Measurements from ENCODE around the gene PTAFR. TPM values are rescaled to one million over a fixed set of nuclear protein-coding genes. Genes with fewer than 3 reads are reported as not detected.

The PTAFR gene
- total and polyA plus RNA-seq, 2 experiments from 2014 or later, result 0.09 TPM; not detected in 1

- Histone ChIP-seq H3K4me3 (no peak overlapping the region), H3K27me3 (no peaks in the 10 kb centered on the region), H3K27ac (no peak overlapping the region), H3K36me3 (no peaks in the 10 kb centered on the region), H3K4me1 (ENCODE audit: low read depth) (no peaks in the 10 kb centered on the region), H3K9me3 (ENCODE audit: low read depth) (no peaks in the 10 kb centered on the region)
- no peak for TF ChIP-seq CTCF (IDR thresholded peaks at IDR 0.05; ENCODE audit: low read depth, low read length)
- DNase-seq (ENCODE audit: low read depth in 1 of 2, low spot score in 1 of 2), result peak in 1 of 2 donors; percentile 68
These were observed 37.3 kb downstream of the PTAFR start for GRCh38 chr1:28139025-28139712.

- no peaks in the 10 kb centered on the region for H3K4me1 ChIP-seq (ENCODE audit: low read depth)
- DNase-seq (ENCODE audit: low read depth in 1 of 2, low spot score in 1 of 2), result no peak
- H3K4me3 ChIP-seq, result no peak overlapping the region
- no peaks in the 10 kb centered on the region for H3K27me3 ChIP-seq
- TF ChIP-seq CTCF (IDR thresholded peaks at IDR 0.05; ENCODE audit: low read depth, low read length), result no peak
- no peaks in the 10 kb centered on the region for H3K9me3 ChIP-seq (ENCODE audit: low read depth)
- H3K27ac ChIP-seq, result no peak overlapping the region
- H3K36me3 ChIP-seq, result no peaks in the 10 kb centered on the region
These were observed 39.4 kb downstream of the PTAFR start for GRCh38 chr1:28136922-28137613.

GRCh38 chr1:28136169-28136921, 40.1 kb downstream of the PTAFR start:
- H3K9me3 ChIP-seq (ENCODE audit: low read depth), result no peaks in the 10 kb centered on the region
- no peaks in the 10 kb centered on the region for H3K4me1 ChIP-seq (ENCODE audit: low read depth)
- DNase-seq (ENCODE audit: low read depth in 1 of 2, low spot score in 1 of 2), result no peak
- no peaks in the 10 kb centered on the region for H3K27me3 ChIP-seq
- H3K4me3 ChIP-seq, result no peak overlapping the region
- TF ChIP-seq CTCF (IDR thresholded peaks at IDR 0.05; ENCODE audit: low read depth, low read length), result no peak
- no peaks in the 10 kb centered on the region for H3K36me3 ChIP-seq
- H3K27ac ChIP-seq, result no peak overlapping the region

- H3K27ac ChIP-seq, result no peak overlapping the region
- H3K4me3 ChIP-seq, result no peak overlapping the region
- no peaks in the 10 kb centered on the region for H3K27me3 ChIP-seq
- H3K36me3 ChIP-seq, result no peaks in the 10 kb centered on the region
- H3K4me1 ChIP-seq (ENCODE audit: low read depth), result no peaks in the 10 kb centered on the region
- no peak for TF ChIP-seq CTCF (IDR thresholded peaks at IDR 0.05; ENCODE audit: low read depth, low read length)
- no peaks in the 10 kb centered on the region for H3K9me3 ChIP-seq (ENCODE audit: low read depth)
- DNase-seq (ENCODE audit: low read depth in 1 of 2, low spot score in 1 of 2), result no peak
These were observed 40.9 kb downstream of the PTAFR start for GRCh38 chr1:28135371-28136168.

- TF ChIP-seq CTCF (IDR thresholded peaks at IDR 0.05; ENCODE audit: low read depth, low read length), result no peak
- no peak overlapping the region for H3K27ac ChIP-seq
- no peaks in the 10 kb centered on the region for H3K36me3 ChIP-seq
- H3K4me1 ChIP-seq (ENCODE audit: low read depth), result no peaks in the 10 kb centered on the region
- no peaks in the 10 kb centered on the region for H3K27me3 ChIP-seq
- no peaks in the 10 kb centered on the region for H3K9me3 ChIP-seq (ENCODE audit: low read depth)
- no peak for DNase-seq (ENCODE audit: low read depth in 1 of 2, low spot score in 1 of 2)
- no peak overlapping the region for H3K4me3 ChIP-seq
These were observed 41.8 kb downstream of the PTAFR start for GRCh38 chr1:28134651-28135207.

Measured in cardiac muscle cell (in vitro differentiated cells and primary cell).